Measurements from ENCODE around the gene DCAF12. TPM values are rescaled to one million over a fixed set of nuclear protein-coding genes. Genes with fewer than 3 reads are reported as not detected.

The DCAF12 gene
- polyA plus RNA-seq, 1 donor (not counting 4 experiments of a cell fraction or from before 2014, with no cell fraction given) = 33.0 TPM

DNA sequence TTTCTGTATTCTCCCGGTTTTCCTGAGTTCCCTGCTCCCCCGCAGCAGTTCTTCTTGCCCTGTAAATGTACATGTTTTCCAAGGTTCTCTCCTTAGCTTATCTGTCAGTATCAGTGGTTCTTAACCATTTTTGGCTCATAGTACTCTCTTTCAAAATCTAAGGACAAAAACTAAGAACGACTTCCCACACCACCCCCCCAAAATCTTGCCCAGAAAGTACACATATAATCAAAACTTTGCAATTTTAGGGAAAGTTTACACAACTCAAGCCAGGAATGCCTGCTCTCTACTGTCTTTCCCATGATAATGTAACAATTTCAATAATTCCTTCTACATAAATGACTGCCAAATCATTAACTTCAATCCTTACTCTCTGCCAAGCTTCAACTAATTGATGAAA is 4.5 kb downstream of the DCAF12 start:
- Histone ChIP-seq H2AFZ (ENCODE audit: control insufficient read depth, low read length) (no peak overlapping the region), H3K27ac (ENCODE audit: control insufficient read depth, insufficient read depth, low read length) (no peak overlapping the region), H3K9me1 (ENCODE audit: control insufficient read depth, extremely low read depth, insufficient read depth, low read length) (no peaks in the 10 kb centered on the region), H3K4me1 (ENCODE audit: control insufficient read depth, extremely low read depth, insufficient read depth, low read length) (peaks cover 12% of the 10 kb centered on the region), H3K36me3 (ENCODE audit: control insufficient read depth in 2 of 2, extremely low read depth in 1 of 2, insufficient read depth in 2 of 2, low read length in 2 of 2) (peaks cover 5 to 22% of the 10 kb centered on the region in 2 experiments), H3K9ac (ENCODE audit: control insufficient read depth, extremely low read depth, insufficient read depth, low read length) (no peak overlapping the region), H3K4me2 (ENCODE audit: control insufficient read depth, extremely low read depth, insufficient read depth, low read depth, low read length) (no peak overlapping the region), H4K20me1 (ENCODE audit: control insufficient read depth, extremely low read depth, insufficient read depth, low read length) (no peaks in the 10 kb centered on the region), H3K79me2 (ENCODE audit: control insufficient read depth, insufficient read depth, low read length) (peaks cover 58% of the 10 kb centered on the region), H3K9me3 (ENCODE audit: control insufficient read depth, low read depth, low read length) (no peaks in the 10 kb centered on the region), H3K27me3 (ENCODE audit: control insufficient read depth, extremely low read depth, insufficient read depth, low read length) (no peaks in the 10 kb centered on the region), H3K4me3 (ENCODE audit: control insufficient read depth in 2 of 3, extremely low read depth in 1 of 3, insufficient read depth in 2 of 3, low read depth in 1 of 3, low read length in 3 of 3) (no peak overlapping the region)
- dilution Hi-C loops (cut with MboI; ENCODE audit: extremely low pct_ligation_motif_present, low sequenced_read_pairs) = no loop called here
- TF ChIP-seq, protein P1, sequence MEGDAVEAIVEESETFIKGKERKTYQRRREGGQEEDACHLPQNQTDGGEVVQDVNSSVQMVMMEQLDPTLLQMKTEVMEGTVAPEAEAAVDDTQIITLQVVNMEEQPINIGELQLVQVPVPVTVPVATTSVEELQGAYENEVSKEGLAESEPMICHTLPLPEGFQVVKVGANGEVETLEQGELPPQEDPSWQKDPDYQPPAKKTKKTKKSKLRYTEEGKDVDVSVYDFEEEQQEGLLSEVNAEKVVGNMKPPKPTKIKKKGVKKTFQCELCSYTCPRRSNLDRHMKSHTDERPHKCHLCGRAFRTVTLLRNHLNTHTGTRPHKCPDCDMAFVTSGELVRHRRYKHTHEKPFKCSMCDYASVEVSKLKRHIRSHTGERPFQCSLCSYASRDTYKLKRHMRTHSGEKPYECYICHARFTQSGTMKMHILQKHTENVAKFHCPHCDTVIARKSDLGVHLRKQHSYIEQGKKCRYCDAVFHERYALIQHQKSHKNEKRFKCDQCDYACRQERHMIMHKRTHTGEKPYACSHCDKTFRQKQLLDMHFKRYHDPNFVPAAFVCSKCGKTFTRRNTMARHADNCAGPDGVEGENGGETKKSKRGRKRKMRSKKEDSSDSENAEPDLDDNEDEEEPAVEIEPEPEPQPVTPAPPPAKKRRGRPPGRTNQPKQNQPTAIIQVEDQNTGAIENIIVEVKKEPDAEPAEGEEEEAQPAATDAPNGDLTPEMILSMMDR (optimal IDR thresholded peaks at IDR 0.05 in 1 of 3, IDR thresholded peaks at IDR 0.05 in 1 of 3, conservative IDR thresholded peaks at IDR 0.05 in 1 of 3; ENCODE audit: extremely low read depth in 1 of 3, insufficient read depth in 2 of 3, low read length in 3 of 3) = no peak
- TF ChIP-seq EZH2 (IDR thresholded peaks at IDR 0.05; ENCODE audit: low read length) = no peak
- DNase-seq (ENCODE audit: low read depth, low spot score) = no peak
- FAIRE-seq = no peak

DNA sequence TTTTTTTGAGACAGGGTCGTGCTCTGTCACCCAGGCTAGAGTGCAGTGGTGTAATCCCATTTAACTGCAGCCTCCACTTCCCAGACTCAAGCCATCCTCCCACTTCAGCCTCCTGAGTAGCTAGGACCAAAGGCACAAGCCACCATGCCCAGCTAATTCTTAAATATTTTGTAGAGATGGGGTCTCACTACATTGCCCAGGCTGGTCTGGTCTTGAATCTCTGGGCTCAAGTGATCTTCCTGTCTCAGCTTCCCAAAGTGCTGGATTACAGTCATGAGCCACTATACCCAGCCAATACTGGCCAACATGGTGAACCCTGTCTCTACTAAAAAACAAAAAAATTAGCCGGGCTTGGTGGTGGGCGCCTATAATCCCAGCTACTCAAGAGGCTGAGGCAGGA is 6.8 kb downstream of the DCAF12 start:
- no peaks in the 10 kb centered on the region for H3K27me3 ChIP-seq (ENCODE audit: control insufficient read depth, extremely low read depth, insufficient read depth, low read length)
- dilution Hi-C loops (cut with MboI; ENCODE audit: extremely low pct_ligation_motif_present, low sequenced_read_pairs) = no loop called here
- H3K9ac ChIP-seq (ENCODE audit: control insufficient read depth, extremely low read depth, insufficient read depth, low read length) = no peak overlapping the region
- DNase-seq (ENCODE audit: low read depth, low spot score) (no peak), FAIRE-seq (no peak)
- no peaks in the 10 kb centered on the region for H4K20me1 ChIP-seq (ENCODE audit: control insufficient read depth, extremely low read depth, insufficient read depth, low read length)
- peaks cover 9 to 22% of the 10 kb centered on the region in 2 experiments for H3K36me3 ChIP-seq (ENCODE audit: control insufficient read depth in 2 of 2, extremely low read depth in 1 of 2, insufficient read depth in 2 of 2, low read length in 2 of 2)
- TF ChIP-seq EZH2 (IDR thresholded peaks at IDR 0.05; ENCODE audit: low read length) = no peak
- TF ChIP-seq, protein P1 (optimal IDR thresholded peaks at IDR 0.05 in 1 of 3, IDR thresholded peaks at IDR 0.05 in 1 of 3, conservative IDR thresholded peaks at IDR 0.05 in 1 of 3; ENCODE audit: extremely low read depth in 1 of 3, insufficient read depth in 2 of 3, low read length in 3 of 3) = no peak
- H3K4me1 ChIP-seq (ENCODE audit: control insufficient read depth, extremely low read depth, insufficient read depth, low read length) = peaks cover 4% of the 10 kb centered on the region
- peaks cover 51% of the 10 kb centered on the region for H3K79me2 ChIP-seq (ENCODE audit: control insufficient read depth, insufficient read depth, low read length)
- no peaks in the 10 kb centered on the region for H3K9me1 ChIP-seq (ENCODE audit: control insufficient read depth, extremely low read depth, insufficient read depth, low read length)
- H2AFZ ChIP-seq (ENCODE audit: control insufficient read depth, low read length) = no peak overlapping the region
- H3K4me3 ChIP-seq (ENCODE audit: control insufficient read depth in 2 of 3, extremely low read depth in 1 of 3, insufficient read depth in 2 of 3, low read depth in 1 of 3, low read length in 3 of 3) = no peak overlapping the region
- H3K4me2 ChIP-seq (ENCODE audit: control insufficient read depth, extremely low read depth, insufficient read depth, low read depth, low read length) = no peak overlapping the region
- H3K27ac ChIP-seq (ENCODE audit: control insufficient read depth, insufficient read depth, low read length) = no peak overlapping the region
- no peaks in the 10 kb centered on the region for H3K9me3 ChIP-seq (ENCODE audit: control insufficient read depth, low read depth, low read length)

Measured in keratinocyte (primary cell).